K562 (cell line): ENCODE results near the gene MORC1. TPM values are rescaled to one million over a fixed set of nuclear protein-coding genes. Genes with fewer than 3 reads are reported as not detected.

ENCODE experiments used
- ATAC-seq: fragments of 200-7000 bp; cut with Tn5 transposase; 3 replicates; pipeline ENCODE4 v1.9.1; 2020; ENCODE audit warnings: moderate library complexity
- BruUV-seq: library from RNA; stranded (reverse); fragments of 400-500 nt; replicated peaks from 2 replicates; lab custom pipeline; 2021; lab: Mats Ljungman, UMichigan
- CTCF ChIA-PET: fragments of 300-600 bp; formaldehyde crosslinking; extraction: SDS; loops from one replicate; lab custom pipeline; 2021; ENCODE audit warnings: low intra/inter-chr PET ratio; lab: Yijun Ruan, JAX
- POLR2A ChIA-PET: fragments of 300-600, 350-650 bp; sonication (Branson Sonifier 250); formaldehyde crosslinking; extraction: SDS; loops from one replicate; lab custom pipeline; 2021; ENCODE audit warnings: antibody characterized with exemption, inconsistent platforms; lab: Yijun Ruan, JAX
- DNase-seq, 4 experiments: peaks; one replicate each; pipeline versions ENCODE4 v3.0.0 to v3.0.0-alpha.2; 2011 to 2018; ENCODE audit warnings: low spot score in 3 of 4, mixed read lengths in 3 of 4; ENCODE audit errors: extremely low read depth in 1 of 4
- FAIRE-seq: peaks from 2 replicates; lab custom pipeline; 2011; peaks lifted over from hg19 to GRCh38; lab: Jason Lieb, UNC
- H2AFZ ChIP-seq: 2 replicates; pipeline ENCODE4 v1.6.0; 2011; ENCODE audit warnings: low read depth, low read length, control low read depth, inconsistent platforms
- H3K27ac ChIP-seq: fragments of 200-600 bp; 3 replicates; pipeline ENCODE4 v1.8.0; 2011; ENCODE audit warnings: low read depth, mild to moderate bottlenecking, control low read depth, inconsistent platforms, low read length, moderate library complexity, mixed read lengths; ENCODE audit errors: extremely low read depth
- H3K27me3 ChIP-seq, 2 experiments: fragments of 300-600 bp in 1 of 2; 2 replicates in 1 of 2; 3 replicates in 1 of 2; pipeline versions ENCODE4 v1.6.0 to v1.8.0; 2011; ENCODE audit warnings: inconsistent platforms in 2 of 2, low read length in 2 of 2, mild to moderate bottlenecking in 1 of 2, mixed read lengths in 1 of 2, moderate library complexity in 1 of 2; ENCODE audit not compliant: control insufficient read depth in 2 of 2, insufficient read depth in 2 of 2
- H3K36me3 ChIP-seq: fragments of 300-600 bp; 3 replicates; pipeline ENCODE4 v1.8.0; 2011; ENCODE audit warnings: mild to moderate bottlenecking, low read length, inconsistent platforms; ENCODE audit not compliant: control insufficient read depth, insufficient read depth
- H3K4me1 ChIP-seq, 2 experiments: fragments of 200-600 bp in 1 of 2; replicated peaks in 1 of 2; 2 replicates in 1 of 2; 3 replicates in 1 of 2; pipeline versions ENCODE4 v1.5.1 to v1.8.0; 2011; ENCODE audit warnings: inconsistent platforms in 2 of 2, low read length in 2 of 2, mild to moderate bottlenecking in 1 of 2, mixed read lengths in 1 of 2, moderate library complexity in 1 of 2; ENCODE audit not compliant: control insufficient read depth in 2 of 2, insufficient read depth in 2 of 2
- H3K4me2 ChIP-seq: 2 replicates; pipeline ENCODE4 v1.6.1; 2011; ENCODE audit warnings: low read length, control low read depth, inconsistent platforms, mixed read lengths; ENCODE audit not compliant: insufficient read depth
- H3K4me3 ChIP-seq: fragments of 200-600 bp; sonication (generic), shearing (Covaris generic); 2 replicates; pipeline ENCODE4 v1.5.1; 2016; ENCODE audit warnings: control low read depth, inconsistent platforms
- H3K79me2 ChIP-seq: fragments of 200-600 bp; 3 replicates; pipeline ENCODE4 v1.8.0; 2011; ENCODE audit warnings: low read length, inconsistent platforms; ENCODE audit not compliant: control insufficient read depth, insufficient read depth
- H3K9ac ChIP-seq, 2 experiments: 2 replicates each; pipeline versions ENCODE4 v1.6.0 to v1.6.1; 2011; ENCODE audit warnings: low read depth in 2 of 2, low read length in 2 of 2, control low read depth in 1 of 2, inconsistent platforms in 1 of 2, mild to moderate bottlenecking in 1 of 2, mixed read lengths in 1 of 2; ENCODE audit not compliant: insufficient read depth in 1 of 2
- H3K9me1 ChIP-seq: one replicate; pipeline ENCODE4 v1.6.0; 2011; ENCODE audit warnings: inconsistent platforms, mild to moderate bottlenecking, low read length, moderate library complexity; ENCODE audit not compliant: control insufficient read depth, insufficient read depth
- H3K9me3 ChIP-seq: replicated peaks from 2 replicates; pipeline ENCODE4 v1.5.1; 2011; ENCODE audit warnings: low read depth, low read length, inconsistent platforms; ENCODE audit not compliant: control insufficient read depth, insufficient read depth
- H4K20me1 ChIP-seq: replicated peaks from 2 replicates; pipeline ENCODE4 v1.6.1; 2011; ENCODE audit warnings: low read length, inconsistent platforms, mixed read lengths; ENCODE audit not compliant: control insufficient read depth, insufficient read depth
- C11orf30 ChIP-seq: fragments of 450-650 bp; IDR thresholded peaks from 2 replicates; pipeline ENCODE4 v1.6.1; 2016; ENCODE audit warnings: low read depth, mild to moderate bottlenecking
- DACH1 ChIP-seq: fragments of 450-650 bp; IDR thresholded peaks from 2 replicates; pipeline ENCODE4 v1.6.1; 2018; ENCODE audit not compliant: partially characterized antibody
- MTA3 ChIP-seq: fragments of 450-650 bp; formaldehyde crosslinking; IDR thresholded peaks from 2 replicates; pipeline ENCODE4 v1.6.1; 2017; ENCODE audit warnings: mild to moderate bottlenecking, borderline replicate concordance
- NR2C1 ChIP-seq, 2 experiments: fragments of 450-650 bp; IDR thresholded peaks; 2 replicates each; pipeline ENCODE4 v1.6.1; 2017; ENCODE audit warnings: mild to moderate bottlenecking in 2 of 2, antibody characterized with exemption in 1 of 2, inconsistent platforms in 1 of 2, missing compliant biosample characterization in 1 of 2, missing genetic modification characterization in 1 of 2
- RBFOX2 ChIP-seq: fragments of 200-400 bp; formaldehyde crosslinking; IDR thresholded peaks from 2 replicates; pipeline ENCODE4 v1.6.1; 2017; ENCODE audit warnings: low read depth, mild to moderate bottlenecking, low read length, moderate library complexity
- RBM17 ChIP-seq: fragments of 200-400 bp; formaldehyde crosslinking; IDR thresholded peaks from 2 replicates; pipeline ENCODE4 v1.6.1; 2017; ENCODE audit warnings: low read depth, mild to moderate bottlenecking, low read length, borderline replicate concordance
- RBM34 ChIP-seq: fragments of 200-400 bp; formaldehyde crosslinking; IDR thresholded peaks from 2 replicates; pipeline ENCODE4 v1.6.1; 2018; ENCODE audit warnings: low read length, borderline replicate concordance; ENCODE audit not compliant: insufficient read depth
- TARDBP ChIP-seq: fragments of 450-650 bp; IDR thresholded peaks from 2 replicates; pipeline ENCODE4 v1.6.1; 2016
- ZEB2 ChIP-seq: fragments of 450-650 bp; IDR thresholded peaks from 2 replicates; pipeline ENCODE4 v1.6.1; 2016
- ZNF133 ChIP-seq: fragments of 250-450 bp; sonication (Bioruptor Pico); IDR thresholded peaks from 2 replicates; pipeline ENCODE4 v1.4.0; 2020; ENCODE audit warnings: mild to moderate bottlenecking
- whole genome bisulfite sequencing: fragments of 100-300 bp; shearing (Covaris generic); methylation state at CpG from one replicate; pipeline ENCODE4 v1.1.6; 2016; ENCODE audit warnings: low coverage, mixed read lengths; ENCODE audit not compliant: insufficient coverage; ENCODE audit errors: missing lambda C conversion rate; 5-methylcytosine and 5-hydroxymethylcytosine counted together
- in situ Hi-C: fragments of 300-500 bp; cut with MboI; formaldehyde crosslinking; loops from 4 replicates; pipeline ENCODE4 v1.15.0; 2018; ENCODE audit warnings: inconsistent platforms, mixed read lengths
- intact Hi-C: fragments of 100-400 bp; cut with micrococcal nuclease; formaldehyde crosslinking; loops from 2 replicates; pipeline ENCODE4 v1.14.2; 2022
- polyA plus RNA-seq, 8 experiments: library from polyadenylated mRNA; depleted of rRNA in 4 of 8; stranded (reverse) in 5 of 8; unstranded in 3 of 8; fragments of >200 nt; fragmentation: Nextera tagmentation in 2 of 8; fragmentation: Illumina TruSeq in 1 of 8; extraction: Ambion mirVana in 2 of 8; extraction: Trizol in 1 of 8; gene quantifications; 2 replicates each; pipeline versions ENCODE4 v1.2.1 to v1.2.3, GENCODE V29; 2011 to 2014; ENCODE audit warnings: inconsistent platforms in 1 of 8, missing spikeins in 1 of 8
- total RNA-seq, 7 experiments: library from RNA; depleted of rRNA in 6 of 7; stranded (reverse); fragments of >200 nt in 6 of 7; fragmentation: Illumina TruSeq in 2 of 7; extraction: Trizol in 2 of 7; gene quantifications; 2 replicates each; pipeline versions ENCODE4 v1.2.1 to v1.2.3, GENCODE V29; 2011 to 2021; ENCODE audit warnings: low replicate concordance in 1 of 7
- TF ChIP-seq, protein P1 (sequence below): fragments of 450-650 bp; formaldehyde crosslinking; conservative IDR thresholded peaks from 2 replicates; pipeline ENCODE4 v1.4.0; 2022; ENCODE audit warnings: mild to moderate bottlenecking, missing genetic modification characterization
- TF ChIP-seq, protein P2 (sequence below): sonication (generic); IDR thresholded peaks from 2 replicates; pipeline ENCODE4 v1.6.1; 2016
- TF ChIP-seq, protein P3 (sequence below): fragments of 250-450 bp; sonication (Bioruptor Pico); IDR thresholded peaks from 2 replicates; pipeline ENCODE4 v1.9.0; 2021; ENCODE audit warnings: mild to moderate bottlenecking, inconsistent platforms
- TF ChIP-seq, protein P4 (sequence below): sonication (generic); formaldehyde crosslinking; IDR thresholded peaks from 2 replicates; pipeline ENCODE4 v1.9.0; 2022; ENCODE audit warnings: mild to moderate bottlenecking, missing genetic modification reagents
- TF ChIP-seq, protein P5 (sequence below): fragments of 450-650 bp; formaldehyde crosslinking; IDR thresholded peaks from 2 replicates; pipeline ENCODE4 v1.4.0; 2020; ENCODE audit warnings: mild to moderate bottlenecking
- TF ChIP-seq, protein P6 (sequence below), 3 experiments: fragments of 200-800 bp in 1 of 3; sonication (Bioruptor generic) in 1 of 3; sonication (generic) in 1 of 3; formaldehyde crosslinking in 1 of 3; IDR thresholded peaks; 2 replicates each; pipeline versions ENCODE4 v1.6.1 to v1.8.0; 2016 to 2022; ENCODE audit warnings: mild to moderate bottlenecking in 2 of 3, missing compliant biosample characterization in 2 of 3, missing genetic modification characterization in 2 of 3, missing genetic modification reagents in 1 of 3

Gene MORC1
- total and polyA plus RNA-seq, 9 of the 15 experiments (the other 6 are each of a cell fraction or from before 2014, with no cell fraction given): 0.08 to 0.41 (median 0.30) TPM; not detected in 1

DNA sequence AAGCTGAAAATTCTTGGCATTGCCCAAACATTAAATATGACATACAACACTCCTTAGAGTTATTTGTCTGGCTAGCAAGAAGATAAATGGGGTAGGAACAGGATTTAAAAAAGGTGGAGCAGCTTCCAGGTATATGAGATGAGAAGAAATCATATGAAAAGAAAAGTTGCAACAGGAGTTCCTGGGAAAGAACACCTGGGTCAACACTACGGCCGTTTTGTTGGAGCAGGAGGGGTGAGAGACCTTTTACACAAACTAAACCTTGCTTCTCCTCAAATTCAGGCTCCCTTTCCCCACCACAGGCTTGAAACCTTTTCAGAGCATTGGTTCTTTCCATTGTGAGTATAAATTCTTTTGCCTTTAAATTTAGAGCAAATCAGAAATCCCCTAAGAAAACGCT is 145.5 kb downstream of the MORC1 start:
- no peak overlapping the region for H2AFZ ChIP-seq
- no peaks in the 10 kb centered on the region for H3K79me2 ChIP-seq
- no peak for ATAC-seq
- intact Hi-C loops: no loop called here
- H3K4me2 ChIP-seq: no peak overlapping the region
- TF ChIP-seq, protein P1, sequence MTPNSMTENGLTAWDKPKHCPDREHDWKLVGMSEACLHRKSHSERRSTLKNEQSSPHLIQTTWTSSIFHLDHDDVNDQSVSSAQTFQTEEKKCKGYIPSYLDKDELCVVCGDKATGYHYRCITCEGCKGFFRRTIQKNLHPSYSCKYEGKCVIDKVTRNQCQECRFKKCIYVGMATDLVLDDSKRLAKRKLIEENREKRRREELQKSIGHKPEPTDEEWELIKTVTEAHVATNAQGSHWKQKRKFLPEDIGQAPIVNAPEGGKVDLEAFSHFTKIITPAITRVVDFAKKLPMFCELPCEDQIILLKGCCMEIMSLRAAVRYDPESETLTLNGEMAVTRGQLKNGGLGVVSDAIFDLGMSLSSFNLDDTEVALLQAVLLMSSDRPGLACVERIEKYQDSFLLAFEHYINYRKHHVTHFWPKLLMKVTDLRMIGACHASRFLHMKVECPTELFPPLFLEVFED: no peak
- no peak for TF ChIP-seq ZEB2
- no peak for TF ChIP-seq ZNF133
- TF ChIP-seq, protein P2, sequence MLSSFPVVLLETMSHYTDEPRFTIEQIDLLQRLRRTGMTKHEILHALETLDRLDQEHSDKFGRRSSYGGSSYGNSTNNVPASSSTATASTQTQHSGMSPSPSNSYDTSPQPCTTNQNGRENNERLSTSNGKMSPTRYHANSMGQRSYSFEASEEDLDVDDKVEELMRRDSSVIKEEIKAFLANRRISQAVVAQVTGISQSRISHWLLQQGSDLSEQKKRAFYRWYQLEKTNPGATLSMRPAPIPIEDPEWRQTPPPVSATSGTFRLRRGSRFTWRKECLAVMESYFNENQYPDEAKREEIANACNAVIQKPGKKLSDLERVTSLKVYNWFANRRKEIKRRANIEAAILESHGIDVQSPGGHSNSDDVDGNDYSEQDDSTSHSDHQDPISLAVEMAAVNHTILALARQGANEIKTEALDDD: no peak
- TF ChIP-seq NR2C1 (IDR thresholded peaks at IDR 0.05): no peak
- TF ChIP-seq NR2C1 (tag; IDR thresholded peaks at IDR 0.05): no peak
- TF ChIP-seq, protein P3, sequence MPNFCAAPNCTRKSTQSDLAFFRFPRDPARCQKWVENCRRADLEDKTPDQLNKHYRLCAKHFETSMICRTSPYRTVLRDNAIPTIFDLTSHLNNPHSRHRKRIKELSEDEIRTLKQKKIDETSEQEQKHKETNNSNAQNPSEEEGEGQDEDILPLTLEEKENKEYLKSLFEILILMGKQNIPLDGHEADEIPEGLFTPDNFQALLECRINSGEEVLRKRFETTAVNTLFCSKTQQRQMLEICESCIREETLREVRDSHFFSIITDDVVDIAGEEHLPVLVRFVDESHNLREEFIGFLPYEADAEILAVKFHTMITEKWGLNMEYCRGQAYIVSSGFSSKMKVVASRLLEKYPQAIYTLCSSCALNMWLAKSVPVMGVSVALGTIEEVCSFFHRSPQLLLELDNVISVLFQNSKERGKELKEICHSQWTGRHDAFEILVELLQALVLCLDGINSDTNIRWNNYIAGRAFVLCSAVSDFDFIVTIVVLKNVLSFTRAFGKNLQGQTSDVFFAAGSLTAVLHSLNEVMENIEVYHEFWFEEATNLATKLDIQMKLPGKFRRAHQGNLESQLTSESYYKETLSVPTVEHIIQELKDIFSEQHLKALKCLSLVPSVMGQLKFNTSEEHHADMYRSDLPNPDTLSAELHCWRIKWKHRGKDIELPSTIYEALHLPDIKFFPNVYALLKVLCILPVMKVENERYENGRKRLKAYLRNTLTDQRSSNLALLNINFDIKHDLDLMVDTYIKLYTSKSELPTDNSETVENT (CRISPR knock-in tag): no peak
- TF ChIP-seq, protein P4, sequence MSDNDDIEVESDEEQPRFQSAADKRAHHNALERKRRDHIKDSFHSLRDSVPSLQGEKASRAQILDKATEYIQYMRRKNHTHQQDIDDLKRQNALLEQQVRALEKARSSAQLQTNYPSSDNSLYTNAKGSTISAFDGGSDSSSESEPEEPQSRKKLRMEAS: no peak
- no peak for TF ChIP-seq DACH1
- no peak for TF ChIP-seq C11orf30
- TF ChIP-seq MTA3: no peak
- TF ChIP-seq, protein P5, sequence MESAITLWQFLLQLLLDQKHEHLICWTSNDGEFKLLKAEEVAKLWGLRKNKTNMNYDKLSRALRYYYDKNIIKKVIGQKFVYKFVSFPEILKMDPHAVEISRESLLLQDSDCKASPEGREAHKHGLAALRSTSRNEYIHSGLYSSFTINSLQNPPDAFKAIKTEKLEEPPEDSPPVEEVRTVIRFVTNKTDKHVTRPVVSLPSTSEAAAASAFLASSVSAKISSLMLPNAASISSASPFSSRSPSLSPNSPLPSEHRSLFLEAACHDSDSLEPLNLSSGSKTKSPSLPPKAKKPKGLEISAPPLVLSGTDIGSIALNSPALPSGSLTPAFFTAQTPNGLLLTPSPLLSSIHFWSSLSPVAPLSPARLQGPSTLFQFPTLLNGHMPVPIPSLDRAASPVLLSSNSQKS (CRISPR knock-in tag): no peak
- TF ChIP-seq RBFOX2: no peak
- TF ChIP-seq TARDBP: no peak
- no peak for TF ChIP-seq RBM17
- TF ChIP-seq, protein P6, sequence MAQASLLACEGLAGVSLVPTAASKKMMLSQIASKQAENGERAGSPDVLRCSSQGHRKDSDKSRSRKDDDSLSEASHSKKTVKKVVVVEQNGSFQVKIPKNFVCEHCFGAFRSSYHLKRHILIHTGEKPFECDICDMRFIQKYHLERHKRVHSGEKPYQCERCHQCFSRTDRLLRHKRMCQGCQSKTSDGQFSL (CRISPR knock-in tag; IDR thresholded peaks at IDR 0.05): no peak
- TF ChIP-seq, protein P6 (tag; IDR thresholded peaks at IDR 0.05): no peak
- no peak for TF ChIP-seq RBM34
- POLR2A ChIA-PET: no interaction called here
- H3K27ac ChIP-seq: no peak overlapping the region
- H3K36me3 ChIP-seq: no peaks in the 10 kb centered on the region
- CTCF ChIA-PET: no interaction called here
- no peaks in the 10 kb centered on the region for H3K9me3 ChIP-seq
- no peaks in the 10 kb centered on the region for H4K20me1 ChIP-seq
- no peak overlapping the region for H3K9ac ChIP-seq
- no TSS peak for BruUV-seq
- H3K27me3 ChIP-seq: no peaks in the 10 kb centered on the region
- H3K4me3 ChIP-seq: no peak overlapping the region
- no peak for FAIRE-seq
- H3K4me1 ChIP-seq: no peaks in the 10 kb centered on the region
- no peak for DNase-seq
- WGBS: 0% methylated on average over 3 of the region's 3 CpGs
- H3K9me1 ChIP-seq: no peaks in the 10 kb centered on the region
- in situ Hi-C loops: no loop called here
